Gastrocnemius medialis (tissue), 4 donors: ENCODE measurements around the gene DNM2. TPM values are rescaled to one million over a fixed set of nuclear protein-coding genes. Genes with fewer than 3 reads are reported as not detected.
A peak's percentile ranks its signal among the peaks of the same experiment; 100 is the strongest.

ENCODE experiments used
- ATAC-seq, 2 donors: fragments of 150-250 bp; one replicate each; pipeline ENCODE4 v1.9.1; 2016
- DNase-seq, 2 donors: peaks; one replicate each; pipeline ENCODE4 v3.0.0-alpha.2; 2019
- H3K27ac ChIP-seq, 4 donors: fragments of 200-600 bp; sonication (generic); 1 replicate in 1 of 4; 2 replicates in 3 of 4; pipeline ENCODE4 v1.5.1; 2016 to 2018; ENCODE audit warnings: mild to moderate bottlenecking in 2 of 4, moderate library complexity in 1 of 4
- H3K27me3 ChIP-seq, 3 donors: fragments of 200-600 bp; sonication (generic) in 2 of 3; 1 replicate in 1 of 3; 2 replicates in 2 of 3; pipeline versions ENCODE4 v1.5.1 to v1.6.0; 2016 to 2019; ENCODE audit warnings: mild to moderate bottlenecking in 1 of 3, moderate library complexity in 1 of 3
- H3K36me3 ChIP-seq, 2 donors: fragments of 200-600 bp; sonication (generic) in 1 of 2; one replicate each; pipeline ENCODE4 v1.5.1; 2017 to 2018
- H3K4me1 ChIP-seq, 2 donors: fragments of 200-600 bp; sonication (generic) in 1 of 2; one replicate each; pipeline ENCODE4 v1.5.1; 2016 to 2017; ENCODE audit warnings: mild to moderate bottlenecking in 2 of 2
- H3K4me3 ChIP-seq, 4 donors: fragments of 200-600 bp; sonication (generic) in 3 of 4; 1 replicate in 1 of 4; 2 replicates in 3 of 4; pipeline ENCODE4 v1.5.1; 2016 to 2019; ENCODE audit warnings: mild to moderate bottlenecking in 2 of 4
- H3K9me3 ChIP-seq, 3 donors: fragments of 200-600 bp; sonication (generic) in 2 of 3; 1 replicate in 1 of 3; 2 replicates in 2 of 3; pipeline ENCODE4 v1.5.1; 2016 to 2019
- POLR2A ChIP-seq, 2 donors: fragments of 450-650 bp; IDR thresholded peaks; one replicate each; pipeline ENCODE4 v1.6.1; 2017; ENCODE audit warnings: antibody characterized with exemption in 2 of 2, mild to moderate bottlenecking in 2 of 2, moderate library complexity in 2 of 2
- in situ Hi-C, 4 donors: fragments of 200-750 bp; cut with MboI; loops; one replicate each; pipeline versions ENCODE4 v1.15.0 to v1.8.0; 2017; ENCODE audit warnings: low sequenced_read_pairs in 4 of 4
- intact Hi-C: fragments of 100-400 bp; cut with DNase I; formaldehyde crosslinking; loops from one replicate; pipeline ENCODE4 v1.15.1; 2023; ENCODE audit warnings: low total_unique reads
- total RNA-seq, 4 donors: library from RNA; depleted of rRNA; stranded (reverse); fragments of >200 nt; gene quantifications; one replicate each; pipeline versions ENCODE4 v1.1.0 to v1.2.3, GENCODE V29; 2016
- TF ChIP-seq, protein P1 (sequence below), 5 experiments: fragments of 450-650 bp in 3 of 5; fragments of 200-600 bp in 2 of 5; sonication (generic) in 2 of 5; IDR thresholded peaks in 4 of 5; conservative IDR thresholded peaks in 1 of 5; 1 replicate in 4 of 5; 2 replicates in 1 of 5; pipeline ENCODE4 v1.5.1; 2016 to 2019; ENCODE audit warnings: antibody characterized with exemption in 5 of 5, mild to moderate bottlenecking in 3 of 5, moderate library complexity in 3 of 5

The DNM2 gene
- total RNA-seq, 4 donors from 2014 or later = 76.2 to 131 (median 108) TPM

DNA sequence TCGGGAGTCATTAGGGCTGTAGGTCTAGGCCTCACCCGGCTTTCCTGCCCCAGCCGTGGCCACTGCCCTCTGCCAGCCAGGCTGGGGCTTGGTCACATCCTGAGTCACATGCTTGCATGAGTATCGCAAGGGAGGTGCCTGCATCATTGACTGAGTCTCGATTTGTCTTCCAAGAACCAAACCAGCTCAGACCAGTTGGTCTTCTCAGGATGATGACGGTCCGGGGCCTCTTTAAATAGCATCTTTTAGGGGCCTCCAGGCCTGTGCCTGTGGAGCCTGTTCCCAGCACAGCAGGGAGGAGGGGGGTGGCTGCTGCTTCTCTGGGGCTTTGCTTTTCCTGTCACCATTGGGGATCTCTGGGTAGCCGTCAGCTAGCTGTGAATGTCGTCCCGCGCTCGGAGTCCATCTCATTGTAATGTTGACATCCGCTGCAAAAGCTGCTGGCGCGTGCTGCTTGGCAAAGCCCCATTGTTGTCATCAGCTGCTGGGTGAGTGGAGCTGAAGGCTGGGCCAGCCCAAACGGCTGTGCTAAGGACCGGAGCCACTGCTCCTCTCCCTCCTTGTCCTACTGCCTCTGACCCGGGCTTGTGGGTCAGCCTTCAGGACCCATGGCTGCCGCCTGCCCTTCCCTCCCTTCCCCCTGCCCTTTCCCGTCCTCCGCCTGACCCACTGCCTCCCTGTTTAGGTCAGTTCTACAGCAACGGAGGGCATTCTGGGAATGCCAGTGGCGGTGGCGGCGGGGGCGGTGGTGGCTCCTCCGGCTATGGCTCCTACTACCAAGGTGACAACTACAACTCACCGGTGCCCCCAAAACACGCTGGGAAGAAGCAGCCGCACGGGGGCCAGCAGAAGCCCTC lies 31.0 kb upstream of the DNM2 start:
- intact Hi-C loops = no loop called here
- Histone ChIP-seq H3K4me3 (no peak overlapping the region), H3K27ac (peak overlapping the region in 1 of 4 donors; percentile 13), H3K4me1 (no peaks in the 10 kb centered on the region), H3K36me3 (peaks cover 0 to 99% of the 10 kb centered on the region in 2 donors), H3K9me3 (no peaks in the 10 kb centered on the region), H3K27me3 (no peaks in the 10 kb centered on the region)
- no peak for ATAC-seq
- TF ChIP-seq, protein P1, sequence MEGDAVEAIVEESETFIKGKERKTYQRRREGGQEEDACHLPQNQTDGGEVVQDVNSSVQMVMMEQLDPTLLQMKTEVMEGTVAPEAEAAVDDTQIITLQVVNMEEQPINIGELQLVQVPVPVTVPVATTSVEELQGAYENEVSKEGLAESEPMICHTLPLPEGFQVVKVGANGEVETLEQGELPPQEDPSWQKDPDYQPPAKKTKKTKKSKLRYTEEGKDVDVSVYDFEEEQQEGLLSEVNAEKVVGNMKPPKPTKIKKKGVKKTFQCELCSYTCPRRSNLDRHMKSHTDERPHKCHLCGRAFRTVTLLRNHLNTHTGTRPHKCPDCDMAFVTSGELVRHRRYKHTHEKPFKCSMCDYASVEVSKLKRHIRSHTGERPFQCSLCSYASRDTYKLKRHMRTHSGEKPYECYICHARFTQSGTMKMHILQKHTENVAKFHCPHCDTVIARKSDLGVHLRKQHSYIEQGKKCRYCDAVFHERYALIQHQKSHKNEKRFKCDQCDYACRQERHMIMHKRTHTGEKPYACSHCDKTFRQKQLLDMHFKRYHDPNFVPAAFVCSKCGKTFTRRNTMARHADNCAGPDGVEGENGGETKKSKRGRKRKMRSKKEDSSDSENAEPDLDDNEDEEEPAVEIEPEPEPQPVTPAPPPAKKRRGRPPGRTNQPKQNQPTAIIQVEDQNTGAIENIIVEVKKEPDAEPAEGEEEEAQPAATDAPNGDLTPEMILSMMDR (IDR thresholded peaks at IDR 0.05 in 4 of 5, conservative IDR thresholded peaks at IDR 0.05 in 1 of 5) = no peak
- TF ChIP-seq POLR2A (IDR thresholded peaks at IDR 0.05) = no peak
- in situ Hi-C loops = no loop called here
- DNase-seq = peak in 1 of 2 donors; percentile 38

- H3K4me1 ChIP-seq = no peaks in the 10 kb centered on the region
- no peaks in the 10 kb centered on the region for H3K27me3 ChIP-seq
- H3K27ac ChIP-seq = no peak overlapping the region
- H3K4me3 ChIP-seq = no peak overlapping the region
- DNase-seq (no peak), ATAC-seq (no peak)
- no peaks in the 10 kb centered on the region for H3K9me3 ChIP-seq
- intact Hi-C loops = no loop called here
- TF ChIP-seq, protein P1 (IDR thresholded peaks at IDR 0.05 in 4 of 5, conservative IDR thresholded peaks at IDR 0.05 in 1 of 5) = no peak
- no peak for TF ChIP-seq POLR2A (IDR thresholded peaks at IDR 0.05)
- in situ Hi-C loops = no loop called here
- peaks cover 0 to 97% of the 10 kb centered on the region in 2 donors for H3K36me3 ChIP-seq
These were observed 30.2 kb upstream of the DNM2 start for GRCh38 chr19:10687518-10688288.

DNA sequence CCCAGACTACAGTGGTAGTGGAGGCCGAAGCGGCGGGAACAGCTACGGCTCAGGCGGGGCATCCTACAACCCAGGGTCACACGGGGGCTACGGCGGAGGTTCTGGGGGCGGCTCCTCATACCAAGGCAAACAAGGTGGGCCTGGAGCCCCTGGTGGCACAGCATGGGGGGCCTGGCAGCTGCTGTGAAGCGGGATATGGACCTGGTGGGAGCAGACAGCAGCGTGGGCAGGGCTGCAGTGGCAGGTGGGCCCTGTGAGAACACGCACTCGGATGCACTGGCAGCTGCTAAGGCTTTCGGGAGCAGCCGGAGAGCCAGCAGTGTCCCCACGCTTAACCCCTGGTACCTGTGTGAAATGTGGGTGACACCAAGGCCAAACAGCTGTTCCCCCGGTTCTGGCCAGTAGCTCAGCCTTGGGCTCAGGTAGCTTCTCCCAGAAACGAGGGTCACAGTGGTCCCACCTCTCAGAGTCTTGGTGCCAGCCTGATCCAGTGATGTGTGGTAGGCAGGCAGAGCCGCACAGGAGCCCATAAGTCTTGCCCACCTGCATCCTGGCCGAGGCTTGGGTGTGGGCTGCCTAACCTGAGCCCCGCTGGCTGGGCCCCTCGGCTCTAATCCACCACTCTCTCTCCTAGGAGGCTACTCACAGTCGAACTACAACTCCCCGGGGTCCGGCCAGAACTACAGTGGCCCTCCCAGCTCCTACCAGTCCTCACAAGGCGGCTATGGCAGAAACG lies 29.2 kb upstream of the DNM2 start:
- in situ Hi-C loops (no loop called here), intact Hi-C loops (no loop called here)
- peaks cover 0 to 87% of the 10 kb centered on the region in 2 donors for H3K36me3 ChIP-seq

DNA sequence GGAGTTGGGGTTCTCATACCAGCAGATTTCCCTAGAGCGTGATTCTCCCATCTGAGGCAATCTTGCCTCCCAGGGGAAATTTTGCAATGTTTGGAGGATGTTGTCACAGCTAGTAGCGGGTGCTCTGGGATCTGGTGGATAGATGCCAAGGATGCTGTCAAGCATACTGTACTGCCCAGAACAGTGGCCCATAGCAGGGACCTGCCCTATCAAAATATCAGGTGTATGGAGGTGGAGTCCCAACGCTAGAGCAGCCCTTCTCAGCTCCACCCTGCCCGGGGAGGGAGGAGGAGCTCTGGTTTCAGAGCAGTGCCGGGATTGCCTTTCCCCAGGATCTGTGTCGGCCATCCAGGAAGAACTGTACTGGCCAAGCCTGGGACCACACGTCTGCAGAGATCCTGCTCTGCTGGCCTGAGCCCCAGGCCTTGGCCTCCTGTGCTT lies 27.5 kb upstream of the DNM2 start:
- in situ Hi-C loops = no loop called here
- ATAC-seq = peak in 1 of 2 donors; percentile 63
- intact Hi-C loops = no loop called here

More for the DNA sequence above, 29.2 kb upstream of the DNM2 start:
- Histone ChIP-seq H3K9me3 (no peaks in the 10 kb centered on the region), H3K27ac (no peak overlapping the region), H3K27me3 (no peaks in the 10 kb centered on the region), H3K4me1 (no peaks in the 10 kb centered on the region), H3K4me3 (no peak overlapping the region)
- ATAC-seq = no peak
- TF ChIP-seq, protein P1 (IDR thresholded peaks at IDR 0.05 in 4 of 5, conservative IDR thresholded peaks at IDR 0.05 in 1 of 5) = no peak
- no peak for TF ChIP-seq POLR2A (IDR thresholded peaks at IDR 0.05)
- no peak for DNase-seq

More for the DNA sequence above, 27.5 kb upstream of the DNM2 start:
- H3K4me3 ChIP-seq = no peak overlapping the region
- peak overlapping the region in 1 of 4 donors; percentile 4 for H3K27ac ChIP-seq
- no peaks in the 10 kb centered on the region for H3K27me3 ChIP-seq
- no peak for DNase-seq
- no peak for TF ChIP-seq POLR2A (IDR thresholded peaks at IDR 0.05)
- TF ChIP-seq, protein P1 (IDR thresholded peaks at IDR 0.05 in 4 of 5, conservative IDR thresholded peaks at IDR 0.05 in 1 of 5) = no peak
- H3K4me1 ChIP-seq = peaks cover 3 to 4% of the 10 kb centered on the region in 2 donors
- H3K36me3 ChIP-seq = peaks cover 0 to 71% of the 10 kb centered on the region in 2 donors
- no peaks in the 10 kb centered on the region for H3K9me3 ChIP-seq
